K562 (cell line): ENCODE data around the gene MTA2. TPM values are rescaled to one million over a fixed set of nuclear protein-coding genes. Genes with fewer than 3 reads are reported as not detected.

ENCODE experiments used
- CREB3L1 ChIP-seq: fragments of 450-650 bp; IDR thresholded peaks from 2 replicates; pipeline ENCODE4 v1.6.1; 2014; ENCODE audit warnings: low read depth, mild to moderate bottlenecking, moderate library complexity, borderline replicate concordance
- GTF2F1 ChIP-seq: IDR thresholded peaks from 2 replicates; pipeline ENCODE4 v1.6.1; 2011; ENCODE audit warnings: low read depth, low read length, improper control_type of control experiment
- MEIS2 ChIP-seq: fragments of 450-650 bp; IDR thresholded peaks from 2 replicates; pipeline ENCODE4 v1.6.1; 2014; ENCODE audit warnings: mild to moderate bottlenecking; ENCODE audit not compliant: partially characterized antibody
- MTA2 ChIP-seq: fragments of 450-650 bp; IDR thresholded peaks from 2 replicates; pipeline ENCODE4 v1.6.1; 2016; ENCODE audit warnings: low read depth
- REST ChIP-seq, 2 experiments: fragments of 450-650 bp; formaldehyde crosslinking in 1 of 2; IDR thresholded peaks; 2 replicates each; pipeline versions ENCODE4 v1.4.0 to v1.6.1; 2014 to 2020; ENCODE audit warnings: mild to moderate bottlenecking in 2 of 2, borderline replicate concordance in 1 of 2, low read depth in 1 of 2
- SIN3B ChIP-seq: fragments of 450-650 bp; IDR thresholded peaks from 2 replicates; pipeline ENCODE4 v1.6.1; 2017; ENCODE audit warnings: low read depth, mild to moderate bottlenecking, moderate library complexity
- SPI1 ChIP-seq: IDR thresholded peaks from 2 replicates; pipeline ENCODE4 v1.6.1; 2011; ENCODE audit warnings: low read depth, low read length, control low read depth, borderline replicate concordance
- TRIM25 ChIP-seq: fragments of 450-650 bp; IDR thresholded peaks from 2 replicates; pipeline ENCODE4 v1.7.0; 2016; ENCODE audit warnings: borderline replicate concordance
- XRCC4 ChIP-seq: IDR thresholded peaks from one replicate; pipeline ENCODE4 v1.6.1; 2011; ENCODE audit not compliant: insufficient read depth, insufficient read length; ENCODE audit errors: extremely low read depth
- ZBED1 ChIP-seq: IDR thresholded peaks from 2 replicates; pipeline ENCODE4 v1.6.1; 2014
- ZBTB17 ChIP-seq: fragments of 450-650 bp; formaldehyde crosslinking; IDR thresholded peaks from 2 replicates; pipeline ENCODE4 v1.4.0; 2020; ENCODE audit warnings: mild to moderate bottlenecking
- ZNF224 ChIP-seq: sonication (generic); formaldehyde crosslinking; IDR thresholded peaks from 2 replicates; pipeline ENCODE4 v1.8.0; 2022; ENCODE audit warnings: mild to moderate bottlenecking, missing genetic modification reagents
- ZNF583 ChIP-seq: fragments of 250-450 bp; sonication (Bioruptor Pico); IDR thresholded peaks from 2 replicates; pipeline ENCODE4 v1.4.0; 2020
- ZNF696 ChIP-seq: fragments of 250-450 bp; sonication (Bioruptor Pico); conservative IDR thresholded peaks from 2 replicates; pipeline ENCODE4 v1.4.0; 2020; ENCODE audit warnings: mild to moderate bottlenecking, moderate library complexity
- ZNF707 ChIP-seq: fragments of 250-450 bp; sonication (Bioruptor Pico); conservative IDR thresholded peaks from 2 replicates; pipeline ENCODE4 v1.8.0; 2022; ENCODE audit warnings: inconsistent platforms, mild to moderate bottlenecking, moderate library complexity
- polyA plus RNA-seq, 8 experiments: library from polyadenylated mRNA; depleted of rRNA in 4 of 8; stranded (reverse) in 5 of 8; unstranded in 3 of 8; fragments of >200 nt; fragmentation: Nextera tagmentation in 2 of 8; fragmentation: Illumina TruSeq in 1 of 8; extraction: Ambion mirVana in 2 of 8; extraction: Trizol in 1 of 8; gene quantifications; 2 replicates each; pipeline versions ENCODE4 v1.2.1 to v1.2.3, GENCODE V29; 2011 to 2014; ENCODE audit warnings: inconsistent platforms in 1 of 8, missing spikeins in 1 of 8
- total RNA-seq, 7 experiments: library from RNA; depleted of rRNA in 6 of 7; stranded (reverse); fragments of >200 nt in 6 of 7; fragmentation: Illumina TruSeq in 2 of 7; extraction: Trizol in 2 of 7; gene quantifications; 2 replicates each; pipeline versions ENCODE4 v1.2.1 to v1.2.3, GENCODE V29; 2011 to 2021; ENCODE audit warnings: low replicate concordance in 1 of 7

MTA2 gene
- total and polyA plus RNA-seq, 9 of the 15 experiments (the other 6 are each of a cell fraction or from before 2014, with no cell fraction given), result 6.2 to 220 (median 172) TPM

GRCh38 chr11:62555464-62556107 lies 46.1 kb downstream of the MTA2 start (continued):
- TF ChIP-seq TRIM25 (no peak), ZNF696 (CRISPR knock-in tag) (no peak), MEIS2 (peak; percentile 81), CREB3L1 (no peak), ZNF707 (no peak), XRCC4 (no peak), ZBTB17 (CRISPR knock-in tag) (no peak), GTF2F1 (no peak), ZNF583 (CRISPR knock-in tag) (no peak), MTA2 (no peak), SPI1 (peak; percentile 94), ZNF224 (CRISPR knock-in tag) (no peak), SIN3B (no peak), REST (IDR thresholded peaks at IDR 0.05; ENCODE audit: borderline replicate concordance) (peak; percentile 92), REST (CRISPR knock-in tag; IDR thresholded peaks at IDR 0.05; ENCODE audit: low read depth) (no peak), ZBED1 (no peak)
